HG02852 (cell line): Measurements from ENCODE around the gene ZFYVE9.
"Not testable (repeated sequence)": the region's sequence is repeated elsewhere in the genome, so short reads cannot be mapped to it uniquely, and the experiment has no call there.

ENCODE experiments used
- ATAC-seq: cut with Tn5 transposase; IDR thresholded peaks from one replicate; pipeline ENCODE4 v1.9.1; 2021; ENCODE audit warnings: mild to moderate bottlenecking, moderate library complexity; ENCODE audit not compliant: unreplicated experiment

The ZFYVE9 gene

GRCh38 chr1:52365071-52365745 lies 223.3 kb downstream of the ZFYVE9 start:
- ATAC-seq: no peak

DNA sequence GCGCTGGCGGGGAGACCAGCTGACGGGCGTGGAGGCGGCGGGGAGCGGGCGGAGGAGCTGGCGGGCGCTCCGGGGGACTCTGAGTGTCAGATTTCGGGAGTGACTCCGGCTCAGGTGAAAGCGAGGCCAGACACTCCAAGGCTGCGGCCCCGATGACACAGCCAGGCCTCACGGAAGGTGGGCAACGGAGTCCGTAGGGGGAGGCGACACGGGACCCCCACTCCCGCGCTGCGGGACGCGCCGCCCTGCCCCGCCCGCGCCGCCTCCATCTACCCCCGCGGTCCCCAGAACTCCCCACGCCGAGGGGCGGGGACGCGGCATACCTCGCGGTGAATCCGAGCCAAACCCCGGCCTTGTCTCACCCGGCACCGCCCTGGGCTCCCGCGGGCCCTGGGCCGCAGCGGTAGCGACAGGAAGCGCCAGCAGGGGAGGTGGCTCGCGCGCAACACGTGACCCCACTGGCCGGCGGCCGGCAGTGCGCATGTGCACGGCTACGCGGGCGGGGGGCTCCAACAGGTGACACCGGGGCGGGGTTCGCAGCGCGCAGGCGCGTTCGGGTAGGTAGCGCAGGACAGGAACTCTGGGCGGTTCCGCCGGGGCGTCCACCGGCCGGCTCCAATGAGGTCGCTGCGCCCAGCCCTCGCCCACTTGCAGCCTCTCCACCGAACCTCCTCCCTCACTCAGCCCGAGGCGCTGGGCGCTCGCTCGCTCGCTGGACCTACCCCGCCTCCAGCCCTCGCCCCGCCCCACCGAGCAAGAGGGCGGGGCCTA lies 224.0 kb downstream of the ZFYVE9 start, which contains the start of gene CC2D1B:
Gene CC2D1B (minus strand): TSS at position 460 of the 771 bp plus-strand sequence. CDS start 1,585 bp downstream, outside the sequence.
- peak; percentile 90 for ATAC-seq

DNA sequence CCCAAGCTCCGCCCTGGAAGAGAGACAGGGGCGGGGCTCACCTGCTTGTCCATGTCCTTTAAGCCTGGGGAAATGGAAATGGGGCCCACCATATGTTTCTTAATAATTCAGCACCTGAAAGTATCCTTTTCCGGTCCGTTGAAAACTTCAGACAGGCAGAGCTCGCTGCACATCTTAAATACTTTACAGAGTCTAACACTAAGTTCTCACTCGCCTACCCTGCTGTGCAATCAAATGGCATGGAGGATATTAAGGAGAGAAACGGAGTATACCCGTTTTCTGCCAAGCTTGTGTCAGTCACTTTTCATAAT lies 224.6 kb downstream of the ZFYVE9 start:
- no peak for ATAC-seq

DNA sequence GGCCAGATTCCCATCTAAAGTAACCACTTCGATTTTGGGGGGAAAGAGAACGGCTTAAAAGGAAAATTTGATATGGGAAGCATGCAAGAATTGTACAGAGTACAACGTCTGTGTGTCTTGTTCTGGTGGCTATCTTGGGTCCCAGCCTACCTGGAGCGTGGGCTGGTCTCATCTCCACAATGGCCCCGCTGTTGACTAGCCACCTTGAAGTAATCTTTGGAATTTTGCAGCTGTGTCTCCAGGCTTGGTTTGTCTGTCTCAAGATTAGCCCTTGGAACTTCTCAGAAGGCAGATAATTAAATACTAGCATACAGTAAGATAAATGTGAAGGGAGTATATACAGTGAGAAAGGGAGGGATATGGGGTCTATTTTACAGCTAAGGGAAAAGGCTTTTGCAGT lies 225.4 kb downstream of the ZFYVE9 start:
- ATAC-seq: no peak

DNA sequence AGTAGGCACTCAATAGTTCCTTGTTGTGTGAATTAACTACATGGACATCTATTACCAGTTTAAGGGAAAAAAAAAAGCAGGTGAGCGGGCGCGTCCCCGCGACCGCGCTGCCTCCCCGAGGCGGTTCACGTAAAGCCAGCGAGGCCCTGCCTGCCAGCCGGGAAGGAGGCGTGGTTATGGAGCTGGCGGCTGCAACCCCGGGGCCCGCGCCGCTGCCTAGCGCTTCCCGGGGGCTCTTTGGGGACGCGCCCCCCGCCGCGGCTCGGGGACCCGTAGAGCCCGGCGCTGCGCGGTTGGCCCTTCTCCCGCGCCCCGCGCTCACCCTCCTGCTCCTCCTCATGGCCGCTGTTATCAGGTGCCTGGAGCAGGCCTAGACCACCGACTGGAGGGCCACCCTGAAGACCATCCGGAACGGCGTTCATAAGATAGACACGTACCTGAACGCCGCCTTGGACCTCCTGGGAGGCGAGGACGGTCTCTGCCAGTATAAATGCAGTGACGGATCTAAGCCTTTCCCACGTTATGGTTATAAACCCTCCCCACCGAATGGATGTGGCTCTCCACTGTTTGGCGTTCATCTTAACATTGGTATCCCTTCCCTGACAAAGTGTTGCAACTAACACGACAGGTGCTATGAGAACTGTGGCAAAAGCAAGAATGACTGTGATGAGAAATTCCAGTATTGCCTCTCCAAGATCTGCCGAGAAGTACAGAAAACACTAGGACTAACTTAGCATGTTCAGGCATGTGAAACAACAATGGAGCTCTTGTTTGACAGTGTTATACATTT lies 226.7 kb downstream of the ZFYVE9 start:
- no peak for ATAC-seq

DNA sequence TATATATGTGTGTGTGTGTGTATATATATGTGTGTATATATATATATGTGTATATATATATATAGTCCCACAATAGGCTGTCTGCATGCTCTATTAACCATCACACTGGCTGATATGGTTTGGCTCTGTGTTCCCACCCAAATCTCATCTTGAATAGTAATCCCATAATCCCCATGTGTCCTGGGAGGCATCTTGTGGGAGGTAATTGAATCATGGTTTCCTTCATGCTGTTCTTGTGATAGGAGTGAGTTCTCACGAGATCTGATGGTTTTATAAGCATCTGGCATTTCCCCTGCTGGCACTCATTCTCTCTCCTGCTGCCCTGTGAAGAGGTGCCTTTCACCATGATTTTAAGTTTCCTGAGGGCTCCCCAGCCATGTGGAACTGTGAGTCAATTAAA lies 228.0 kb downstream of the ZFYVE9 start:
- not testable (repeated sequence) for ATAC-seq

DNA sequence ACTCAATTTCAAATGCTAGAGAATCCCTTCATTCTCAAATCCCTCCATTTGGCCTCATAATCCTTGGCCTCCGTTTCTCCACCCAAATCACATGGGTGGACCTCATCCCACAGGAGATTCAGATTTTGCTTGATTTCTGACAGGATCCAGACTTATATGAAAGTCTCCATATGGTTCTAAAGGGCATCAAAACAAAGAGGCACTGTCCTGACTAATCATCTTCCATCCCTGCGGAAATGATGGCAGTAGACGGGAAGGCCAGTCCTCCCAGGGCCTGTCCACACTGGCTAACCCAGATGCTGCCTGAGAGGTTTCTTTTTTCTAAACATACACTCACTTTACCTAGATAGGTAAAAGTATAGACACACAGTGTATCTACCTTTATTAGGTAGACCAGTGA lies 243.5 kb downstream of the ZFYVE9 start:
- no peak for ATAC-seq

DNA sequence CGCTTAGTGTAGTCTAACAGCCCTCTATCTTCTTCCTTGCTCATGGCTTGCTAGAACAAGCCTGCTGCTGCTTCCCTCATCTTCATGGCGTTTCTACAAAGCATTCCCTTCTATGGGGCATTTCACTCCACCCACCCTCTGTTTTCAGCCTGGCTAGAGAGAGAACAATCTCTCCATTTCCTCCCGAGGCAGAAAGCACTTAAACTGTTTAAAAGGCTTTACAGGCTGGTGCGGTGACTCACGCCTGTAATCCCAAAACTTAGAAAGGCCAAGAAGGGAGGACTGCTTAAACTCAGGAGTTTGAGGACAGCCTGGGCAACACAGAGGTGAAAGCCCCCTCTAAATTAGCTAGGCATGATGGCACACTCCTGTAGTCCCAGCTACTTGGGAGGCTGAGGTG lies 244.6 kb downstream of the ZFYVE9 start:
- ATAC-seq: no peak

GRCh38 chr1:52393174-52393573 lies 251.3 kb downstream of the ZFYVE9 start:
- no peak for ATAC-seq
